ENCODE data around the gene C9orf85.
"Not testable (repeated sequence)": the region's sequence is repeated elsewhere in the genome, so short reads cannot be mapped to it uniquely, and the experiment has no call there.

The C9orf85 gene

DNA sequence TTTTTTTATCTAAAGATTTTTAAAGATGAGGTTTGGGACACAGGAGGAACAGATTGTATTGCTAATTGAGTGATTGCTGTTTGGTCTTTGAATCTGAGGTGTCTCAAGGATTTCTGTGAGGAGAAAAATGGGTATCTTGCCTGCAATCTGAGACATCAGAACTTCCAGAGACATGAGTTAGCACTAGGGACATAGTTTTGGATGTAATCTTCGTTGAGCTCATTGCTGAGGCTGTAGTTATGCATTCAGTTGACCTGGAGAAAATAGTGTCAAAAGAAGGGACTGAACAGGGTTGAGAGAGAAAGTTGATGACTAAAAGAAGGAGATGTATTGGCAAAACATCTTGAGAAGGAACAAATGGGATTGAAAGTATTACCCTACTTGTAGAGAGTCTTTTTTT is 24.6 kb downstream of the C9orf85 start:
- H3K9me3 ChIP-seq, result no peaks in the 10 kb centered on the region; the same call in 1 of the 2 replicates
- peaks cover 36% of the 10 kb centered on the region for H4K20me1 ChIP-seq
- no peaks in the 10 kb centered on the region for H3K4me1 ChIP-seq
- H3K27ac ChIP-seq, result no peak overlapping the region
- no peaks in the 10 kb centered on the region for H3K27me3 ChIP-seq
- H3K4me3 ChIP-seq, result no peak overlapping the region
- H3K9ac ChIP-seq, result no peak overlapping the region
- no peak for TF ChIP-seq Cebpa-rat (IDR thresholded peaks at IDR 0.05)
- H3K36me3 ChIP-seq, result peaks cover 17% of the 10 kb centered on the region; the same call in 1 of the 2 replicates
- no peak overlapping the region for H3K4me2 ChIP-seq

GRCh38 chr9:71937070-71937625 is 25.7 kb downstream of the C9orf85 start:
- Histone ChIP-seq H3K9me3 (no peaks in the 10 kb centered on the region; the same call in 1 of the 2 replicates), H3K4me1 (no peaks in the 10 kb centered on the region), H4K20me1 (peaks cover 43% of the 10 kb centered on the region), H3K9ac (no peak overlapping the region), H3K4me3 (no peak overlapping the region), H3K4me2 (no peak overlapping the region), H3K36me3 (peaks cover 12% of the 10 kb centered on the region; the same call in 1 of the 2 replicates), H3K27me3 (no peaks in the 10 kb centered on the region), H3K27ac (no peak overlapping the region)
- TF ChIP-seq Cebpa-rat (IDR thresholded peaks at IDR 0.05), result no peak

GRCh38 chr9:71937898-71938297 is 26.5 kb downstream of the C9orf85 start:
- no peaks in the 10 kb centered on the region for H3K9me3 ChIP-seq
- no peaks in the 10 kb centered on the region for H3K27me3 ChIP-seq
- peaks cover 46% of the 10 kb centered on the region for H4K20me1 ChIP-seq
- no peak overlapping the region for H3K27ac ChIP-seq
- H3K4me1 ChIP-seq, result no peaks in the 10 kb centered on the region
- peaks cover 9% of the 10 kb centered on the region; the same call in 1 of the 2 replicates for H3K36me3 ChIP-seq
- no peak overlapping the region for H3K9ac ChIP-seq
- H3K4me3 ChIP-seq, result no peak overlapping the region
- no peak overlapping the region for H3K4me2 ChIP-seq
- TF ChIP-seq Cebpa-rat (IDR thresholded peaks at IDR 0.05), result no peak

- no peak for TF ChIP-seq Cebpa-rat (IDR thresholded peaks at IDR 0.05)
- H3K27ac ChIP-seq, result no peak overlapping the region
- no peaks in the 10 kb centered on the region for H3K4me1 ChIP-seq
- H3K9ac ChIP-seq, result no peak overlapping the region
- peaks cover 34% of the 10 kb centered on the region for H4K20me1 ChIP-seq
- H3K27me3 ChIP-seq, result no peaks in the 10 kb centered on the region
- no peak overlapping the region for H3K4me3 ChIP-seq
- H3K4me2 ChIP-seq, result no peak overlapping the region
- no peaks in the 10 kb centered on the region for H3K36me3 ChIP-seq
- no peaks in the 10 kb centered on the region for H3K9me3 ChIP-seq
These were observed 29.7 kb downstream of the C9orf85 start for GRCh38 chr9:71941060-71941568.

- no peak overlapping the region for H3K27ac ChIP-seq
- H3K4me3 ChIP-seq, result no peak overlapping the region
- no peaks in the 10 kb centered on the region for H3K9me3 ChIP-seq
- no peaks in the 10 kb centered on the region for H3K36me3 ChIP-seq
- TF ChIP-seq Cebpa-rat (IDR thresholded peaks at IDR 0.05), result no peak
- H4K20me1 ChIP-seq, result peaks cover 29% of the 10 kb centered on the region
- no peaks in the 10 kb centered on the region for H3K4me1 ChIP-seq
- H3K4me2 ChIP-seq, result no peak overlapping the region
- H3K9ac ChIP-seq, result no peak overlapping the region
- H3K27me3 ChIP-seq, result no peaks in the 10 kb centered on the region
These were observed 30.6 kb downstream of the C9orf85 start for GRCh38 chr9:71941998-71942567.

DNA sequence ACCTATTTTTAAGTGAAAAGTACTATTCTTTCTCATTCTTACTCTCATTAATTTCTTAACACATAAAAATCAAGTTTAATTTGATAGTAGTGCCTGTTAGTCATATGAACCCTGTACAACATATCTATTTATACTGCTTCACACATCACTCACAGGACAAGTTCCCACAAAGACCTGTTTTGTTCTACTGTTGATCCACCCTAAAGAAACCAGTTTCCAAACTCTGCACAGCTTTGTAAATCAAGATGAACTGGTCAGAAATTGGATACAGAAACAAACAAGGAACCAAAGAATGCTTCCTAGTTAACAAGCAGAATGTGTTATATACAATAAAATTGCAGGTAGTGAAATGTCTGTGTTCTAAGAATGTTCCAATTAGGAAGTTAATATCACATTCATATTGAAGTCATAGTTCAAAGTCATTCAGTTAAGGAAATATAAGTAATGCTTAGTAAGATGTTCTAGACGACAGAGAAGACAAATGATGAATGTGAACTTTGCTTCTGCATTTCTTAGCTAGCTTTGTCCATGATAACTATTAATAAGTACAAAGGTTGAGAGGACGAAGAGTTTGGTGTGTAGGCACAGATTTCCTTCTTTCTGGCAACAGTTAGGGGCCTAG is 33.4 kb downstream of the C9orf85 start:
- TF ChIP-seq Cebpa-rat (IDR thresholded peaks at IDR 0.05), result no peak
- Histone ChIP-seq H4K20me1 (peaks cover 25% of the 10 kb centered on the region), H3K9ac (no peak overlapping the region), H3K4me3 (no peak overlapping the region), H3K27ac (no peak overlapping the region), H3K4me2 (no peak overlapping the region), H3K9me3 (no peaks in the 10 kb centered on the region), H3K36me3 (peaks cover 13% of the 10 kb centered on the region), H3K27me3 (no peaks in the 10 kb centered on the region), H3K4me1 (peaks cover 5% of the 10 kb centered on the region; the same call in 1 of the 2 replicates)

- H3K4me2 ChIP-seq, H4K20me1 ChIP-seq, H3K27ac ChIP-seq, H3K27me3 ChIP-seq, H3K9me3 ChIP-seq, H3K9ac ChIP-seq, H3K4me1 ChIP-seq, H3K4me3 ChIP-seq: not testable (repeated sequence)
- peaks cover 17% of the 10 kb centered on the region for H3K36me3 ChIP-seq
These were observed 43.2 kb downstream of the C9orf85 start for GRCh38 chr9:71954652-71955051.

DNA sequence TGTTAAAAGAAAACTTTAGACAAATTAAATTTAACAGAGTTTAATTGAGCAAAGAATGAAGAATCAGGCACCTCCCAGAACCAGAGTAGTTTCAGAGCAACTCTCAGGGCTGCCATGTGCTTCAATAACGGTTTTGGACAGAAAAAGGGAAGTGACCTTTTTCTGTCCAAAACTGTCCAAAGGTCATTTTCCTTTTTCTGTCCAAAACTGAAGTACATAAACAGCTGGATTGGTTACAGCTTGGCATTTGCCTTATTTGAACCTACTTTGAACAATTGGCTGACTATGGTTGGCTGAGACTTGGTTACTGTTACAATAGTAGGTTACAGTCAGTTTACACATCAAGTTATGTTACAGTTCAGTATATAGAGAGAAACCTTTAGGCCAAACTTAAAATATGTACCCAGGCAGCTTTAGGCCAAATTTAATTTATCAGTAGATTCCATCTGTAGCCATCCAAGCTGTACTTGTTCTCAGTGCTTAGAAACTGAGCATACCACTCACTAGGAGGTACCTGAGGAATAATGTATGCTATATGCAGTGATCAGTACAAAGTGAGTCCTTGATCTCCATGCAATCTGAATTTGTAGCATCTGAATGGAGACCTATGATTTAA is 44.0 kb downstream of the C9orf85 start:
- Histone ChIP-seq H3K36me3 (peaks cover 9% of the 10 kb centered on the region; the same call in 1 of the 2 replicates), H4K20me1 (no peaks in the 10 kb centered on the region)
- TF ChIP-seq Cebpa-rat (IDR thresholded peaks at IDR 0.05), result no peak

DNA sequence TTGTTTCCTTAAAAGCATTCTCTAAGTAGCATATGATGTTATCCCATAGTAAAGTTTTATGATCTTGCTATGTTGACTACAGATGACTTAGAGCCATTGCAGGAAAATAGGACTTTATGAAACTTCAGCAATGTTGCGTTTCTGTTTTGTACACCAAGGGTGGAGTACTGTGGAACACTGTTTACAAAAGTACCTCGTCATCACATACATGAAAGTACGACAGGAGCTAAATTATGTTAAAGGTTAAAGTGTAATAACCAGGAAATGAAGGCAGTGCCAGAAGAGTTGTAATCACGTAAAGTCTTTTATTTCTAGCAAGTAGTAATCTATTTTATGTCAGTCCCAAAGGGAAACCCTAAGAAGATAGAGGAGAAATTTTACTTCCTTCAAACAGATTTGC is 50.9 kb downstream of the C9orf85 start:
- no peaks in the 10 kb centered on the region for H4K20me1 ChIP-seq
- no peaks in the 10 kb centered on the region for H3K4me1 ChIP-seq
- no peak overlapping the region for H3K4me3 ChIP-seq
- H3K9ac ChIP-seq, result no peak overlapping the region
- no peak for TF ChIP-seq Cebpa-rat (IDR thresholded peaks at IDR 0.05)
- no peak overlapping the region for H3K27ac ChIP-seq
- no peaks in the 10 kb centered on the region for H3K27me3 ChIP-seq
- peaks cover 19% of the 10 kb centered on the region; the same call in 1 of the 2 replicates for H3K9me3 ChIP-seq
- no peak overlapping the region for H3K4me2 ChIP-seq
- H3K36me3 ChIP-seq, result peaks cover 42% of the 10 kb centered on the region

More for the DNA sequence above, 44.0 kb downstream of the C9orf85 start:
- no peaks in the 10 kb centered on the region for H3K27me3 ChIP-seq
- no peak overlapping the region for H3K4me3 ChIP-seq
- H3K9me3 ChIP-seq, result no peaks in the 10 kb centered on the region
- H3K4me1 ChIP-seq, result no peaks in the 10 kb centered on the region
- no peak overlapping the region for H3K4me2 ChIP-seq
- no peak overlapping the region for H3K27ac ChIP-seq
- no peak overlapping the region for H3K9ac ChIP-seq

- H3K4me3 ChIP-seq, H3K27me3 ChIP-seq, H3K27ac ChIP-seq, H3K4me2 ChIP-seq, H3K9ac ChIP-seq, H4K20me1 ChIP-seq, H3K4me1 ChIP-seq: not testable (repeated sequence)
- Histone ChIP-seq H3K9me3 (peaks cover 30% of the 10 kb centered on the region), H3K36me3 (peaks cover 44% of the 10 kb centered on the region)
These were observed 52.1 kb downstream of the C9orf85 start for GRCh38 chr9:71963471-71963996.

Data from BLaER1 (cell line).